HCT116 (cell line): ENCODE measurements around the gene COL15A1. TPM values are rescaled to one million over a fixed set of nuclear protein-coding genes. Genes with fewer than 3 reads are reported as not detected.
A peak's percentile ranks its signal among the peaks of the same experiment; 100 is the strongest.

Experiments used
- ATAC-seq: fragments of 200-7000 bp; cut with Tn5 transposase; 2 replicates; pipeline ENCODE4 v1.9.1; 2020; ENCODE audit warnings: mild to moderate bottlenecking, moderate library complexity
- BruUV-seq: library from RNA; stranded (reverse); fragments of 400-500 nt; replicated peaks from 2 replicates; lab custom pipeline; 2021; lab: Mats Ljungman, UMichigan
- CTCF ChIA-PET: fragments of 300-600 bp; sonication (Branson Sonifier 250); formaldehyde crosslinking; loops from one replicate; lab custom pipeline; 2021; ENCODE audit warnings: antibody characterized with exemption; lab: Charles Lee
- POLR2A ChIA-PET: fragments of 300-600, 350-600 bp; sonication (Branson Sonifier 250); formaldehyde crosslinking; loops from one replicate; lab custom pipeline; 2021; ENCODE audit warnings: antibody characterized with exemption; lab: Charles Lee
- RAD21 ChIA-PET, 2 experiments: fragments of 300-600 bp; sonication (Branson Sonifier 250); formaldehyde crosslinking; loops; one replicate each; lab custom pipeline; 2023; ENCODE audit warnings: low total read pairs in 2 of 2; ENCODE audit not compliant: uncharacterized antibody in 2 of 2, unreplicated experiment in 2 of 2, low non-redundant PET in 1 of 2; lab: Charles Lee
- DNase-seq: peaks from one replicate; pipeline ENCODE4 v3.0.0-alpha.2; 2010; ENCODE audit warnings: low read depth, low spot score
- H2AFZ ChIP-seq: fragments of 200-600 bp; shearing (Covaris generic), sonication (generic); 2 replicates; pipeline ENCODE4 v1.6.1; 2017; ENCODE audit warnings: low read depth, mixed run types, mixed read lengths, antibody characterized with exemption, low read length; ENCODE audit not compliant: poor library complexity, severe bottlenecking
- H3K27ac ChIP-seq: 2 replicates; pipeline ENCODE4 v1.5.1; 2012; ENCODE audit warnings: low read depth, low read length
- H3K27me3 ChIP-seq: fragments of 200-600 bp; sonication (generic); 2 replicates; pipeline ENCODE4 v1.6.1; 2016; ENCODE audit warnings: mixed run types, low read length, mixed read lengths; ENCODE audit not compliant: insufficient read depth
- H3K36me3 ChIP-seq, 2 experiments: fragments of 200-500 bp in 1 of 2; fragments of 200-600 bp in 1 of 2; sonication (Bioruptor generic) in 1 of 2; sonication (generic) in 1 of 2; 2 replicates each; pipeline versions ENCODE4 v1.5.1 to v1.6.1; 2014 to 2016; ENCODE audit warnings: low read length in 2 of 2, inconsistent platforms in 1 of 2, mixed read lengths in 1 of 2, mixed run types in 1 of 2; ENCODE audit not compliant: insufficient read depth in 2 of 2, control insufficient read depth in 1 of 2
- H3K4me1 ChIP-seq, 2 experiments: fragments of 200-600 bp in 1 of 2; sonication (generic) in 1 of 2; 2 replicates each; pipeline versions ENCODE4 v1.5.1 to v1.6.1; 2012 to 2017; ENCODE audit warnings: low read length in 2 of 2, inconsistent platforms in 1 of 2, mild to moderate bottlenecking in 1 of 2, mixed read lengths in 1 of 2, mixed run types in 1 of 2, moderate library complexity in 1 of 2; ENCODE audit not compliant: insufficient read depth in 2 of 2, control insufficient read depth in 1 of 2
- H3K4me2 ChIP-seq: fragments of 200-600 bp; sonication (generic); 2 replicates; pipeline ENCODE4 v1.6.1; 2017; ENCODE audit warnings: mixed run types, low read length, mixed read lengths
- H3K4me3 ChIP-seq, 2 experiments: fragments of 200-600 bp in 1 of 2; sonication (generic) in 1 of 2; replicated peaks in 1 of 2; 2 replicates each; pipeline ENCODE4 v1.5.1; 2011 to 2016; ENCODE audit warnings: low read length in 2 of 2, control low read depth in 1 of 2, low read depth in 1 of 2, mild to moderate bottlenecking in 1 of 2, mixed read lengths in 1 of 2, mixed run types in 1 of 2
- H3K79me2 ChIP-seq: fragments of 200-600 bp; sonication (generic); 2 replicates; pipeline ENCODE4 v1.6.1; 2017; ENCODE audit warnings: mild to moderate bottlenecking, mixed run types, low read length, moderate library complexity, mixed read lengths; ENCODE audit not compliant: insufficient read depth
- H3K9ac ChIP-seq: fragments of 200-600 bp; sonication (generic); 2 replicates; pipeline ENCODE4 v1.6.1; 2016; ENCODE audit warnings: low read length, mixed read lengths
- H3K9me2 ChIP-seq: fragments of 200-600 bp; sonication (generic), shearing (Covaris generic); 2 replicates; pipeline ENCODE4 v1.6.1; 2017; ENCODE audit warnings: mixed run types, mild to moderate bottlenecking, moderate library complexity; ENCODE audit not compliant: insufficient read depth
- H3K9me3 ChIP-seq, 2 experiments: fragments of 200-500 bp in 1 of 2; fragments of 200-600 bp in 1 of 2; sonication (Bioruptor generic) in 1 of 2; sonication (generic) in 1 of 2; 2 replicates each; pipeline ENCODE4 v1.6.1; 2014 to 2017; ENCODE audit warnings: low read length in 2 of 2, mixed read lengths in 2 of 2, inconsistent platforms in 1 of 2, low read depth in 1 of 2, mild to moderate bottlenecking in 1 of 2, mixed run types in 1 of 2, moderate library complexity in 1 of 2; ENCODE audit not compliant: control insufficient read depth in 1 of 2, insufficient read depth in 1 of 2
- H4K20me1 ChIP-seq: fragments of 200-600 bp; sonication (generic), shearing (Covaris generic); 2 replicates; pipeline ENCODE4 v1.6.1; 2017; ENCODE audit warnings: mixed run types, mild to moderate bottlenecking, moderate library complexity; ENCODE audit not compliant: insufficient read depth
- ATF3 ChIP-seq: IDR thresholded peaks from 2 replicates; pipeline ENCODE4 v1.6.1; 2012
- CBX3 ChIP-seq: IDR thresholded peaks from 2 replicates; pipeline ENCODE4 v1.6.1; 2012; ENCODE audit warnings: low read depth
- CTCF ChIP-seq, 3 experiments: fragments of 200-600 bp in 1 of 3; sonication (generic) in 1 of 3; IDR thresholded peaks in 2 of 3; conservative IDR thresholded peaks in 1 of 3; 2 replicates each; pipeline ENCODE4 v1.5.1; 2012 to 2017; ENCODE audit warnings: low read depth in 2 of 3, low read length in 2 of 3, antibody characterized with exemption in 1 of 3, borderline replicate concordance in 1 of 3, control low read depth in 1 of 3, mild to moderate bottlenecking in 1 of 3, mixed read lengths in 1 of 3, mixed run types in 1 of 3, moderate library complexity in 1 of 3; ENCODE audit not compliant: insufficient read depth in 1 of 3
- EGR1 ChIP-seq: IDR thresholded peaks from 2 replicates; pipeline ENCODE4 v1.6.1; 2012; ENCODE audit warnings: low read depth
- ELF1 ChIP-seq: IDR thresholded peaks from 2 replicates; pipeline ENCODE4 v1.6.1; 2012; ENCODE audit warnings: low read depth, borderline replicate concordance
- EZH2 ChIP-seq: fragments of 200-600 bp; sonication (generic); IDR thresholded peaks from 2 replicates; pipeline ENCODE4 v1.6.1; 2017; ENCODE audit warnings: antibody characterized with exemption, mixed run types
- EZH2phosphoT487 ChIP-seq: fragments of 200-600 bp; IDR thresholded peaks from 2 replicates; pipeline ENCODE4 v1.6.1; 2018; ENCODE audit warnings: antibody characterized with exemption, borderline replicate concordance
- FOSL1 ChIP-seq: IDR thresholded peaks from 2 replicates; pipeline ENCODE4 v1.6.1; 2012; ENCODE audit warnings: low read depth
- JUND ChIP-seq: IDR thresholded peaks from 2 replicates; pipeline ENCODE4 v1.6.1; 2012
- MAX ChIP-seq: IDR thresholded peaks from 2 replicates; pipeline ENCODE4 v1.6.1; 2012
- POLR2A ChIP-seq: IDR thresholded peaks from 2 replicates; pipeline ENCODE4 v1.7.0; 2011; ENCODE audit warnings: borderline replicate concordance; ENCODE audit not compliant: insufficient read depth, insufficient read length; ENCODE audit errors: extremely low read depth
- POLR2AphosphoS5 ChIP-seq: IDR thresholded peaks from 2 replicates; pipeline ENCODE4 v1.6.1; 2011; ENCODE audit warnings: mild to moderate bottlenecking, low read depth, low read length, moderate library complexity
- RAD21 ChIP-seq: IDR thresholded peaks from 2 replicates; pipeline ENCODE4 v1.6.1; 2012; ENCODE audit warnings: low read depth, mild to moderate bottlenecking
- SP1 ChIP-seq: IDR thresholded peaks from 2 replicates; pipeline ENCODE4 v1.6.1; 2012; ENCODE audit warnings: low read depth
- SRF ChIP-seq: IDR thresholded peaks from 2 replicates; pipeline ENCODE4 v1.6.1; 2012; ENCODE audit warnings: low read depth
- TCF7L2 ChIP-seq: IDR thresholded peaks from 2 replicates; pipeline ENCODE4 v1.7.0; 2011; ENCODE audit warnings: borderline replicate concordance, inconsistent platforms; ENCODE audit not compliant: insufficient read depth, insufficient read length; ENCODE audit errors: extremely low read depth
- ZBTB33 ChIP-seq: IDR thresholded peaks from 2 replicates; pipeline ENCODE4 v1.6.1; 2011; ENCODE audit warnings: mild to moderate bottlenecking, low read length, moderate library complexity; ENCODE audit not compliant: insufficient replicate concordance; ENCODE audit errors: extremely low read depth
- ZFX ChIP-seq: fragments of 450-650 bp; IDR thresholded peaks from 2 replicates; pipeline ENCODE4 v1.6.1; 2017
- ZNF274 ChIP-seq: fragments of 200-500 bp; sonication (Bioruptor generic); IDR thresholded peaks from 2 replicates; pipeline ENCODE4 v1.6.1; 2014; ENCODE audit warnings: mild to moderate bottlenecking, low read depth, low read length, inconsistent platforms
- intact Hi-C: fragments of 100-400 bp; cut with micrococcal nuclease; formaldehyde crosslinking; loops from 2 replicates; pipeline ENCODE4 v1.10.0; 2022
- total RNA-seq: library from RNA; stranded (reverse); gene quantifications from one replicate; pipeline ENCODE4 v1.2.1, GENCODE V29; 2021; ENCODE audit not compliant: unreplicated experiment
- TF ChIP-seq, protein P1 (sequence below): IDR thresholded peaks from 2 replicates; pipeline ENCODE4 v1.6.1; 2012; ENCODE audit warnings: low read depth

COL15A1 gene
- total RNA-seq, 1 experiment from 2014 or later = 0.15 TPM

- Histone ChIP-seq H3K4me1 (peaks cover 0 to 18% of the 10 kb centered on the region in 2 experiments; a peak in 3 of 4 replicates), H3K79me2 (0 out of 2 replicates have a peak, but pooled peaks cover 5% of the 10 kb centered on the region), H3K36me3 (no peaks in the 10 kb centered on the region), H4K20me1 (no peaks in the 10 kb centered on the region), H3K9ac (peak within 1 kb of the TSS; percentile 65), H3K9me2 (no peaks in the 10 kb centered on the region), H3K9me3 (no peaks in the 10 kb centered on the region), H3K4me3 (peak within 1 kb of the TSS; percentile 61 to 74), H3K27me3 (no peaks in the 10 kb centered on the region), H3K4me2 (peak within 1 kb of the TSS; percentile 89), H3K27ac (peak within 1 kb of the TSS; percentile 66; the same call in 1 of the 2 replicates), H2AFZ (peak within 1 kb of the TSS; percentile 36)
- ChIA-PET POLR2A (interaction anchor here (1.0 kb wide), 1 partner anchor 9 kb away, joined by 3 read pairs; no protein-coding TSS in a partner anchor), RAD21 (no interaction called here), CTCF (no interaction called here)
- ATAC-seq (peak; percentile 92), DNase-seq (peak; percentile 73)
- intact Hi-C loops = no loop called here
- no TSS peak for BruUV-seq
- TF ChIP-seq ATF3 (no peak), MAX (peak; percentile 62), TCF7L2 (peak; percentile 22), EZH2phosphoT487 (no peak), SP1 (no peak), ELF1 (no peak), ZBTB33 (no peak), ZFX (no peak), SRF (no peak), POLR2AphosphoS5 (peak; percentile 85), CTCF (IDR thresholded peaks at IDR 0.05 in 2 of 3, conservative IDR thresholded peaks at IDR 0.05 in 1 of 3; ENCODE audit: borderline replicate concordance in 1 of 3, insufficient read depth in 1 of 3, low read depth in 2 of 3, low read length in 2 of 3) (no peak), EZH2 (no peak), FOSL1 (no peak), EGR1 (no peak), RAD21 (no peak), POLR2A (peak; percentile 67), CBX3 (no peak), ZNF274 (no peak), JUND (no peak)
- TF ChIP-seq, protein P1, sequence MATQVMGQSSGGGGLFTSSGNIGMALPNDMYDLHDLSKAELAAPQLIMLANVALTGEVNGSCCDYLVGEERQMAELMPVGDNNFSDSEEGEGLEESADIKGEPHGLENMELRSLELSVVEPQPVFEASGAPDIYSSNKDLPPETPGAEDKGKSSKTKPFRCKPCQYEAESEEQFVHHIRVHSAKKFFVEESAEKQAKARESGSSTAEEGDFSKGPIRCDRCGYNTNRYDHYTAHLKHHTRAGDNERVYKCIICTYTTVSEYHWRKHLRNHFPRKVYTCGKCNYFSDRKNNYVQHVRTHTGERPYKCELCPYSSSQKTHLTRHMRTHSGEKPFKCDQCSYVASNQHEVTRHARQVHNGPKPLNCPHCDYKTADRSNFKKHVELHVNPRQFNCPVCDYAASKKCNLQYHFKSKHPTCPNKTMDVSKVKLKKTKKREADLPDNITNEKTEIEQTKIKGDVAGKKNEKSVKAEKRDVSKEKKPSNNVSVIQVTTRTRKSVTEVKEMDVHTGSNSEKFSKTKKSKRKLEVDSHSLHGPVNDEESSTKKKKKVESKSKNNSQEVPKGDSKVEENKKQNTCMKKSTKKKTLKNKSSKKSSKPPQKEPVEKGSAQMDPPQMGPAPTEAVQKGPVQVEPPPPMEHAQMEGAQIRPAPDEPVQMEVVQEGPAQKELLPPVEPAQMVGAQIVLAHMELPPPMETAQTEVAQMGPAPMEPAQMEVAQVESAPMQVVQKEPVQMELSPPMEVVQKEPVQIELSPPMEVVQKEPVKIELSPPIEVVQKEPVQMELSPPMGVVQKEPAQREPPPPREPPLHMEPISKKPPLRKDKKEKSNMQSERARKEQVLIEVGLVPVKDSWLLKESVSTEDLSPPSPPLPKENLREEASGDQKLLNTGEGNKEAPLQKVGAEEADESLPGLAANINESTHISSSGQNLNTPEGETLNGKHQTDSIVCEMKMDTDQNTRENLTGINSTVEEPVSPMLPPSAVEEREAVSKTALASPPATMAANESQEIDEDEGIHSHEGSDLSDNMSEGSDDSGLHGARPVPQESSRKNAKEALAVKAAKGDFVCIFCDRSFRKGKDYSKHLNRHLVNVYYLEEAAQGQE = no peak
These were observed 160.9 kb downstream of the COL15A1 start, which contains the start of gene TGFBR1 for GRCh38 chr9:99104459-99105151. Gene TGFBR1, plus strand, starts transcription at chr9:99105113. Its CDS starts 93 bp downstream, at chr9:99105206.
